Astrocyte (in vitro differentiated cells and primary cell): Measurements from ENCODE around the gene ATP5F1D. TPM values are rescaled to one million over a fixed set of nuclear protein-coding genes. Genes with fewer than 3 reads are reported as not detected.

Source experiments
- DNase-seq: peaks from one replicate; pipeline ENCODE4 v3.0.0-alpha.2; 2010; ENCODE audit warnings: low read depth
- FAIRE-seq: peaks from 2 replicates; lab custom pipeline; 2011; peaks lifted over from hg19 to GRCh38; lab: Jason Lieb, UNC
- H2AFZ ChIP-seq: 2 replicates; pipeline ENCODE4 v1.6.0; 2012; ENCODE audit warnings: low read depth, low read length, inconsistent platforms
- H3K27ac ChIP-seq: 2 replicates; pipeline ENCODE4 v1.5.1; 2011; ENCODE audit warnings: low read depth, low read length, inconsistent platforms
- H3K27me3 ChIP-seq: 2 replicates; pipeline ENCODE4 v1.6.0; 2011; ENCODE audit warnings: low read length, inconsistent platforms; ENCODE audit not compliant: insufficient read depth
- H3K36me3 ChIP-seq: 2 replicates; pipeline ENCODE4 v1.5.1; 2011; ENCODE audit warnings: low read length, inconsistent platforms; ENCODE audit not compliant: insufficient read depth
- H3K4me1 ChIP-seq: 2 replicates; pipeline ENCODE4 v1.5.1; 2011; ENCODE audit warnings: low read length, inconsistent platforms; ENCODE audit not compliant: insufficient read depth
- H3K4me2 ChIP-seq: 2 replicates; pipeline ENCODE4 v1.6.0; 2012; ENCODE audit warnings: low read length, inconsistent platforms
- H3K4me3 ChIP-seq: 2 replicates; pipeline ENCODE4 v1.5.1; 2011; ENCODE audit warnings: low read depth, mild to moderate bottlenecking, low read length, inconsistent platforms; ENCODE audit not compliant: insufficient read depth
- H3K79me2 ChIP-seq: 2 replicates; pipeline ENCODE4 v1.6.0; 2012; ENCODE audit warnings: mild to moderate bottlenecking, low read length, inconsistent platforms; ENCODE audit not compliant: insufficient read depth
- H3K9ac ChIP-seq: 2 replicates; pipeline ENCODE4 v1.6.0; 2012; ENCODE audit warnings: mild to moderate bottlenecking, low read length, inconsistent platforms
- H3K9me3 ChIP-seq: 2 replicates; pipeline ENCODE4 v1.5.1; 2012; ENCODE audit warnings: low read depth, mild to moderate bottlenecking, low read length, inconsistent platforms; ENCODE audit not compliant: insufficient read depth
- H4K20me1 ChIP-seq: 2 replicates; pipeline ENCODE4 v1.6.0; 2012; ENCODE audit warnings: low read length, inconsistent platforms; ENCODE audit not compliant: insufficient read depth
- H3K27ac Mint-ChIP-seq: one replicate; pipeline ENCODE4 v1.8.0; 2021; ENCODE audit warnings: mild to moderate bottlenecking, mixed read lengths; ENCODE audit not compliant: unreplicated experiment
- H3K27me3 Mint-ChIP-seq: one replicate; pipeline ENCODE4 v1.8.0; 2021; ENCODE audit warnings: low read depth, mixed read lengths; ENCODE audit not compliant: unreplicated experiment
- H3K36me3 Mint-ChIP-seq: one replicate; pipeline ENCODE4 v1.8.0; 2021; ENCODE audit warnings: low read depth, mixed read lengths; ENCODE audit not compliant: unreplicated experiment
- H3K4me1 Mint-ChIP-seq: one replicate; pipeline ENCODE4 v1.8.0; 2021; ENCODE audit warnings: low read depth, mixed read lengths; ENCODE audit not compliant: unreplicated experiment
- H3K4me3 Mint-ChIP-seq: one replicate; pipeline ENCODE4 v1.8.0; 2021; ENCODE audit warnings: mild to moderate bottlenecking, moderate library complexity, mixed read lengths; ENCODE audit not compliant: unreplicated experiment
- H3K9me3 Mint-ChIP-seq: one replicate; pipeline ENCODE4 v1.8.0; 2021; ENCODE audit warnings: mild to moderate bottlenecking, mixed read lengths; ENCODE audit not compliant: unreplicated experiment
- EZH2 ChIP-seq: IDR thresholded peaks from 2 replicates; pipeline ENCODE4 v1.6.1; 2012; ENCODE audit warnings: mild to moderate bottlenecking, low read length, inconsistent platforms; ENCODE audit not compliant: insufficient read depth
- total RNA-seq: library from RNA; stranded (reverse); gene quantifications from 2 replicates; pipeline ENCODE4 v1.2.1, GENCODE V29; 2021
- TF ChIP-seq, protein P1 (sequence below): IDR thresholded peaks from 2 replicates; pipeline ENCODE4 v1.5.1; 2011; ENCODE audit warnings: low read depth, mild to moderate bottlenecking, inconsistent platforms, low read length, moderate library complexity; ENCODE audit not compliant: insufficient read depth

The ATP5F1D gene
- total RNA-seq, 1 donor from 2014 or later: 154 TPM

DNA sequence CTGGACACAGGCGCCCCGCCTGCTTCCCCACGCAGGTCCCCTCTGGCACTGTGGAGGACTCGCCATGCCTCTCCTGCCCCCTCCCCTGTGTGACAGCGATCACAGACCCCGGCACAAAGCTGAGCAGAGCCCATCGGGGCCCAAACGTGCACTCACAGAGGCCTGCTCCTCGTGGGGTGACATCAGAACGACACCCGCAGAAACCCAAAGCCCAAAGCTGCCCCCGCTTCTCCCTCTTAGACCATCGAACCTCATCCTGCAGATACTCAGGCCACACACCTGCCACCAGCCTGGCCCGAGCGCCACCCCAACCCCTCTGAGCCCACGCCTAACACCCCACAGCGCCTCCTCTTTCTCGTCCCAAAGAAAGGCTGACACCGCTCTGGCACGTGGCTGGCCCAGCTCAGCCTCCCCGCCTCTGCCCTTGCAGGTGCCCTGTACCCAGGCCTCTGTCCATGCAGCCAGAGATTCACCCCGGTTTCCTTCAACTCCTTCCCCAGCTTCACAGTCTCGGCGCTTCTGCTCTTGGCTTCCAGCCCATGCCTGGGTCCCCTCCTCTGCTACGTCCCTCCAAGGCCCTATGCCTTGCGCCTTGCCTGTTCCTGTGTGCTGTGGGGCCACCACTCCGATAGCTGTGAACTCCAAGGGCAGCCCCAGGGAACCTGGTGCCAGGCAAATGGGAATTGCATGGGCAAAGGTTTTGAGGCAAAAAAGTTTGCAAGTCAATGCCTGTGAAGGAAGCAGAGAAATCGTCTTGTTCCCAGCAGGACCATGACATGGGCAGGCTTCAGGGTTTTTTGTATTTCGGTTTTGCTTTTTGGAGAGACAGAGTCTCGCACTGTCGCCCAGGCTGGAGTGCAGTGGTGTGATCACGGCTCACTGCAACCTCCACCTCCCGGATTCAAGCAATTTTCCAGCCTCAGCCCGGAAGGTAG lies 2.9 kb upstream of the ATP5F1D start:
- peak overlapping the region; percentile 50 for H3K9ac ChIP-seq

GRCh38 chr19:1239420-1239795 lies 2.1 kb upstream of the ATP5F1D start:
- Histone ChIP-seq H3K36me3 (no peaks in the 10 kb centered on the region), H3K4me3 (no peak overlapping the region), H3K9me3 (no peaks in the 10 kb centered on the region), H3K4me1 (peaks cover 40% of the 10 kb centered on the region), H4K20me1 (peaks cover 43% of the 10 kb centered on the region), H2AFZ (peak overlapping the region; percentile 51), H3K4me2 (peak overlapping the region; percentile 98), H3K79me2 (peaks cover 37% of the 10 kb centered on the region), H3K27me3 (no peaks in the 10 kb centered on the region), H3K9ac (peak overlapping the region; percentile 65), H3K27ac (no peak overlapping the region)
- Mint-ChIP-seq H3K27ac (peak overlapping the region; percentile 80), H3K4me3 (peak overlapping the region; percentile 81), H3K27me3 (no peaks in the 10 kb centered on the region), H3K36me3 (no peaks in the 10 kb centered on the region), H3K9me3 (no peaks in the 10 kb centered on the region), H3K4me1 (peaks cover 4% of the 10 kb centered on the region)
- FAIRE-seq (no peak), DNase-seq (no peak)
- TF ChIP-seq EZH2: no peak
- TF ChIP-seq, protein P1, sequence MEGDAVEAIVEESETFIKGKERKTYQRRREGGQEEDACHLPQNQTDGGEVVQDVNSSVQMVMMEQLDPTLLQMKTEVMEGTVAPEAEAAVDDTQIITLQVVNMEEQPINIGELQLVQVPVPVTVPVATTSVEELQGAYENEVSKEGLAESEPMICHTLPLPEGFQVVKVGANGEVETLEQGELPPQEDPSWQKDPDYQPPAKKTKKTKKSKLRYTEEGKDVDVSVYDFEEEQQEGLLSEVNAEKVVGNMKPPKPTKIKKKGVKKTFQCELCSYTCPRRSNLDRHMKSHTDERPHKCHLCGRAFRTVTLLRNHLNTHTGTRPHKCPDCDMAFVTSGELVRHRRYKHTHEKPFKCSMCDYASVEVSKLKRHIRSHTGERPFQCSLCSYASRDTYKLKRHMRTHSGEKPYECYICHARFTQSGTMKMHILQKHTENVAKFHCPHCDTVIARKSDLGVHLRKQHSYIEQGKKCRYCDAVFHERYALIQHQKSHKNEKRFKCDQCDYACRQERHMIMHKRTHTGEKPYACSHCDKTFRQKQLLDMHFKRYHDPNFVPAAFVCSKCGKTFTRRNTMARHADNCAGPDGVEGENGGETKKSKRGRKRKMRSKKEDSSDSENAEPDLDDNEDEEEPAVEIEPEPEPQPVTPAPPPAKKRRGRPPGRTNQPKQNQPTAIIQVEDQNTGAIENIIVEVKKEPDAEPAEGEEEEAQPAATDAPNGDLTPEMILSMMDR: no peak

More for the DNA sequence above, 2.9 kb upstream of the ATP5F1D start:
- Mint-ChIP-seq H3K27ac (peak overlapping the region; percentile 77), H3K36me3 (no peaks in the 10 kb centered on the region), H3K4me3 (peak overlapping the region; percentile 81), H3K27me3 (no peaks in the 10 kb centered on the region), H3K9me3 (no peaks in the 10 kb centered on the region), H3K4me1 (peaks cover 4% of the 10 kb centered on the region)
- TF ChIP-seq, protein P1: no peak
- TF ChIP-seq EZH2: no peak
- DNase-seq (no peak), FAIRE-seq (no peak)
- Histone ChIP-seq H3K4me1 (peaks cover 33% of the 10 kb centered on the region), H3K4me3 (no peak overlapping the region), H3K4me2 (peak overlapping the region; percentile 97), H3K9me3 (no peaks in the 10 kb centered on the region), H2AFZ (peak overlapping the region; percentile 63), H3K27ac (no peak overlapping the region), H3K79me2 (peaks cover 31% of the 10 kb centered on the region), H3K36me3 (peaks cover 3% of the 10 kb centered on the region), H4K20me1 (peaks cover 42% of the 10 kb centered on the region), H3K27me3 (no peaks in the 10 kb centered on the region)
